Measurements from ENCODE around the gene POR.
"Not testable (repeated sequence)": the region's sequence is repeated elsewhere in the genome, so short reads cannot be mapped to it uniquely, and the experiment has no call there.

POR gene

GRCh38 chr7:76008156-76008687 is 93.3 kb downstream of the POR start:
- TF ChIP-seq CTCF (conservative IDR thresholded peaks at IDR 0.05; ENCODE audit: control insufficient read depth, insufficient read depth, low read depth, low read length), result no peak
- DNase-seq (ENCODE audit: low read depth), result no peak
- H3K4me3 ChIP-seq (ENCODE audit: control insufficient read depth, low read depth, low read length), result no peak overlapping the region

GRCh38 chr7:76009672-76010600 is 95.0 kb downstream of the POR start:
- no peak for DNase-seq (ENCODE audit: low read depth)
- no peak for TF ChIP-seq CTCF (conservative IDR thresholded peaks at IDR 0.05; ENCODE audit: control insufficient read depth, insufficient read depth, low read depth, low read length)
- no peak overlapping the region for H3K4me3 ChIP-seq (ENCODE audit: control insufficient read depth, low read depth, low read length)

- no peak for TF ChIP-seq CTCF (conservative IDR thresholded peaks at IDR 0.05; ENCODE audit: control insufficient read depth, insufficient read depth, low read depth, low read length)
- no peak overlapping the region for H3K4me3 ChIP-seq (ENCODE audit: control insufficient read depth, low read depth, low read length)
- peak; percentile 71 for DNase-seq (ENCODE audit: low read depth)
These were observed 96.5 kb downstream of the POR start for GRCh38 chr7:76011442-76011861.

- no peak for DNase-seq (ENCODE audit: low read depth)
- H3K4me3 ChIP-seq (ENCODE audit: control insufficient read depth, low read depth, low read length), result no peak overlapping the region
- no peak for TF ChIP-seq CTCF (conservative IDR thresholded peaks at IDR 0.05; ENCODE audit: control insufficient read depth, insufficient read depth, low read depth, low read length)
These were observed 101.4 kb downstream of the POR start for GRCh38 chr7:76016191-76016947.

- DNase-seq (ENCODE audit: low read depth); H3K4me3 ChIP-seq (ENCODE audit: control insufficient read depth, low read depth, low read length): not testable (repeated sequence)
These were observed 103.6 kb downstream of the POR start for GRCh38 chr7:76018520-76018919.

- TF ChIP-seq CTCF (conservative IDR thresholded peaks at IDR 0.05; ENCODE audit: control insufficient read depth, insufficient read depth, low read depth, low read length), result peak; percentile 91
- DNase-seq (ENCODE audit: low read depth), result peak; percentile 66
- H3K4me3 ChIP-seq (ENCODE audit: control insufficient read depth, low read depth, low read length), result no peak overlapping the region
These were observed 105.2 kb downstream of the POR start for GRCh38 chr7:76020031-76020714.

Data from fibroblast of mammary gland (primary cell).